DND-41 (cell line): ENCODE data around the gene SYNDIG1.

ENCODE experiments used
- CTCF ChIP-seq: IDR thresholded peaks from 2 replicates; pipeline ENCODE4 v1.5.1; 2012; ENCODE audit warnings: borderline replicate concordance, low read length, moderate library complexity, mild to moderate bottlenecking; ENCODE audit not compliant: poor library complexity, severe bottlenecking; ENCODE audit errors: extremely low read depth
- EZH2 ChIP-seq: IDR thresholded peaks from 3 replicates; pipeline ENCODE4 v1.6.1; 2012; ENCODE audit warnings: borderline replicate concordance, low read depth, mild to moderate bottlenecking, moderate library complexity, low read length, inconsistent platforms; ENCODE audit not compliant: severe bottlenecking

GRCh38 chr20:24478584-24478983 lies 9.2 kb downstream of the SYNDIG1 start:
- no peak for TF ChIP-seq CTCF
- no peak for TF ChIP-seq EZH2
